Fibroblast of mammary gland (primary cell): Measurements from ENCODE around the gene KCNA2.

ENCODE experiments used
- DNase-seq: peaks from one replicate; pipeline ENCODE4 v3.0.0-alpha.2; 2010; ENCODE audit warnings: low read depth
- H3K4me3 ChIP-seq: 2 replicates; pipeline ENCODE4 v1.5.1; 2011; ENCODE audit warnings: low read depth, mild to moderate bottlenecking, low read length, moderate library complexity; ENCODE audit not compliant: control insufficient read depth
- TF ChIP-seq, protein P1 (sequence below): conservative IDR thresholded peaks from 2 replicates; pipeline ENCODE4 v1.5.1; 2011; ENCODE audit warnings: low read depth, low read length, inconsistent platforms; ENCODE audit not compliant: control insufficient read depth, insufficient read depth

The KCNA2 gene

DNA sequence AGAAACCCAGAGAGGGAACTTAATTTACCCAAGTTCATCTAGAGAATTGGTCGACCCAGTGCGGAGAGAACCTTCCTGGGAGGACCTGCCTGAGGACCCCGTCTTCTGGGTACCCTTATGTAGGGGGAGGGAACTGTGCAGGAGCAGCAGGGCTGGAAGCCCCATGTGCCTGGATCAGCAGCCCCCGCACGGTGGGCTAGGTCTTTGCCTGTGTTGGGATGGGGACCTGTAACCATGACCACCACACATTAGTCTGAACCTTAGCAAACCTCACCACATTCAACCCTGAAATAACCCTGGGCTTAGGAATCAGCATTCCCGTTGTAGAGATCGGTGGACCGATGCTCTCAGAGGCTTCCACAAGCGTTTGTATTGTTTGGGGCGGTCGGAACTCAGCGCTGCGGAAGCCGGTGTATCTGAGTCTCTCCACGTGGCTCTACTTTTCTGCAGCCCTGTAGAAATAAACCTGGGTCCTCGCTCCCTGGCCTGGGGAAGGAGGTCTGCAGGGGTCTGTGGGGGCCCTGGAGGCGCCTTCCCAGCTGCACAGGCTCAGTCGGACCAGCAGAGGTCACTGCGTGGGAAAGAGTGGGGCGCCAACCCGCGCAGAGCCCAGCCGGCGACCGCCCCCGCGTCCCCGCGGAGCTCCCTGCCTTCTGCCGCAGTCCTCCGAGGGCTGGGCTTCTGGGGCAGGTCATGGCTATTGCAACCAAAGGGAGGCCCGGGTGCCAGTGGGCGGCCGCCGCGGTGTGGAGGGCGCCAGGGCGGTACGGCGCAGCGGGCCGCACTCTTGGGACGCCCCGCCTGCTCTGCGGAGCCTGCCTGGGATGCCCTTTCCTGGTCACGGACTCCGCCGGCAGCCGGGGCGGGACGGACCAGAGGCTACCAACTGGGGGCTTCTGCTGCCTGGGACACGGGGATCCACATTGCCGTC, 51.0 kb downstream of the KCNA2 start:
- DNase-seq, result peak; percentile 13
- TF ChIP-seq, protein P1, sequence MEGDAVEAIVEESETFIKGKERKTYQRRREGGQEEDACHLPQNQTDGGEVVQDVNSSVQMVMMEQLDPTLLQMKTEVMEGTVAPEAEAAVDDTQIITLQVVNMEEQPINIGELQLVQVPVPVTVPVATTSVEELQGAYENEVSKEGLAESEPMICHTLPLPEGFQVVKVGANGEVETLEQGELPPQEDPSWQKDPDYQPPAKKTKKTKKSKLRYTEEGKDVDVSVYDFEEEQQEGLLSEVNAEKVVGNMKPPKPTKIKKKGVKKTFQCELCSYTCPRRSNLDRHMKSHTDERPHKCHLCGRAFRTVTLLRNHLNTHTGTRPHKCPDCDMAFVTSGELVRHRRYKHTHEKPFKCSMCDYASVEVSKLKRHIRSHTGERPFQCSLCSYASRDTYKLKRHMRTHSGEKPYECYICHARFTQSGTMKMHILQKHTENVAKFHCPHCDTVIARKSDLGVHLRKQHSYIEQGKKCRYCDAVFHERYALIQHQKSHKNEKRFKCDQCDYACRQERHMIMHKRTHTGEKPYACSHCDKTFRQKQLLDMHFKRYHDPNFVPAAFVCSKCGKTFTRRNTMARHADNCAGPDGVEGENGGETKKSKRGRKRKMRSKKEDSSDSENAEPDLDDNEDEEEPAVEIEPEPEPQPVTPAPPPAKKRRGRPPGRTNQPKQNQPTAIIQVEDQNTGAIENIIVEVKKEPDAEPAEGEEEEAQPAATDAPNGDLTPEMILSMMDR, result peak; percentile 41
- no peak overlapping the region for H3K4me3 ChIP-seq

DNA sequence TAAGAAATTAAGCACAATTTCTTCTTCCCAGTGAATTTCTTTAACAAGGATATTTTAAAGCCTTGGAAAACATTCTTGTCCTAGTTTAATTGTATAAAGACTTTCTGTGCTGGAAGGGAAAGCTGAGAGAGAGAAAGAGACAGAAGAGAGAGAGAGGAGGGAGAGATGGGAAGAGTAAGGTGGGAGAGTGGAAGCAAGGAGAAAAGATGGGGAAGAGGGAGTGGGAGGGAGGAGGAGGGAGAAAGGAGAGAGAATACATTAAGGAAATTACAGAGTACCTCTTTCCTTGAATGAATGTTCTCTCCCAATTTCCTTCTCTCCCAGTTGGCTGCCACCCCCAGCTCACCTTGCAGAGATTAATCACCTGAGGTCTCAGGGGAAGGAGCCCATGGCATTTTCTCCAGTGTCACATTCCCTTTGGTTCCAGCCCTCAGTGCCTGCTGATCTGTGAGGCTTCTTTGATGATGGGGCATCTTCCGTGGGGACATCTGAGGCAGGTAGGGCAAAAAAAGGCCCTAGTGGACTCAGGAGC, 54.8 kb downstream of the KCNA2 start:
- no peak for DNase-seq
- TF ChIP-seq, protein P1, result no peak
- H3K4me3 ChIP-seq, result no peak overlapping the region

DNA sequence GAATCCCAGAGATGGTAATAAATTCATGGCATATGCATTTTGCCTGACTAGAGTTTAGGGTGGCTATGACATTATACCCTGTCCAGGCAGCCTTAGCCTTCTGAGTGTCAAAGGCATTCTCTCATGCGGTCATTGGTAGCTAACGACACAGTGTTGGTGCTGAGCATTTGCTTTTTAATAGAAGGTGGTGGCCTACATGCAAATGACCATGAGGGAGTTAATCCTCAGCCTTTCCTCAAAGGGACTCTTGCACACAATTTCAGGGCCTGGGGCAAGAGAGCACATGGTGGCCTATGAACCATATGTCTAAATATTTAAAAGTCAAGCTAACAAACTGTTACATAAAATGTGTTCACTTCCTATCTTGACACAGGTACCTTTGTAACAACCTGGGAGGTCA, 56.3 kb downstream of the KCNA2 start:
- TF ChIP-seq, protein P1, result no peak
- H3K4me3 ChIP-seq, result no peak overlapping the region
- DNase-seq, result no peak

DNA sequence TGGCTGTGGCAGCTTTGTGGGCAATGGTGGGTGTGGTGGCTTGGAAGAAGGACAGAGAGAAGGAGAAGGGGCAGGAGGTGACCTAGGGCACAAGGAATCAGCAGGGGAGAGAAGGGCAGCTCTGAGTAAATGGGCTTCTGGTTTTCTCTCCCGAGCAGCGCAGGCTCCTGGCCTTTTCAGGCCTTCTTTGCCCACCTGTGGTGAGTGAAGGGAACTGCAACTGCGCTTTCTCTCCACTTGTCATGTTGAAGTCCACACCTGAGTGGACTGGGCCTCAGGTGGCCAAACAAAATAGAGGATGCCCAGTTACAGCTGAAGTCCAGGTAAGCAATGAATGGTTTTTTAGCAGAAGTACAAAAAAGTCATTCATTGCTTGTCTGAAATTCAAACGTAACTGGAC, 57.8 kb downstream of the KCNA2 start:
- TF ChIP-seq, protein P1, result peak; percentile 40
- DNase-seq, result no peak
- no peak overlapping the region for H3K4me3 ChIP-seq

DNA sequence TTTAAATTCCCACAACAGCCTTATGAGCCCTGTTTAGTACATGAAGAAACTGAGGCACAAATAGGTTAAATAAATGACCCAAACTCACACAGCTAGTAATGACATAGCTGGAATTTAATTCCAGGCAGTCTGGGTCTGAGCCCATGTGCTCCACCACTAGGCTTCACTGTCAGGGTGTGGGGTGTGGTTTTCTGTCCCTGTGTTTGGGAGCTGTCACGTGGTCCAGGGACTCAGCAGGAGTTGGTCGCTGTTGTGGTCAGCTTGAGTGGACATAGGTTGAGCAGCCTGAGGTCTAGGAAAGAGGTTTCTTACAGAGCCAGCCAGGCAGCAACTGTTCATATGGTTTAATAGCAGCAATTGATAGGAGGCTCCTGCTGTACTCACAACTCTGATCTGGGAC, 59.1 kb downstream of the KCNA2 start:
- H3K4me3 ChIP-seq, result no peak overlapping the region
- DNase-seq, result no peak
- TF ChIP-seq, protein P1, result no peak

DNA sequence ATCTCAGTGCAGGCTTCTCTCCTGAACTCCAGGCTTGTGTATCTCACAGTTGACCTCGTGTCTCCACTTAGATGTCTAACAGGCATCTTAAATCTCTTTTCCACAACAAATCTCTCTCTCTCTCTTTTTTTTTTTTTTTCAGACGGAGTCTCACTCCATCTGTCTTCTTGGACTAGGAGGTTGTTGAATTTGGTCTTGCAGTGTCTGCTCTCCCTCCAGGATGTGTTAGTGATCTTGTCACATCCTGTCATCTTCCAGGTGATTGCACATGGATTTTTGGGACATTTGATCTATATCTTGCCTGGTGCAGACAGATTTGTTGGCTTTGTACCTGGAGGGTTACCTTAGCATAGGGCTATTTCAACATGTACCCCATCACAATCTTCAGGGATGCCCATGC, 60.7 kb downstream of the KCNA2 start:
- no peak overlapping the region for H3K4me3 ChIP-seq
- no peak for DNase-seq
- TF ChIP-seq, protein P1, result no peak
